Adrenal gland (tissue), 12 donors: ENCODE data around the gene LCK. TPM values are rescaled to one million over a fixed set of nuclear protein-coding genes. Genes with fewer than 3 reads are reported as not detected.
A peak's percentile ranks its signal among the peaks of the same experiment; 100 is the strongest.
"Not testable (repeated sequence)": the region's sequence is repeated elsewhere in the genome, so short reads cannot be mapped to it uniquely, and the experiment has no call there.

Experiments
- DNase-seq, 7 donors: peaks; one replicate each; pipeline ENCODE4 v3.0.0-alpha.2; 2019 to 2020
- H3K27ac ChIP-seq, 5 donors: fragments of 200-600 bp; sonication (generic) in 4 of 5; 1 replicate in 3 of 5; 2 replicates in 2 of 5; pipeline versions ENCODE4 v1.5.1 to v1.8.0; 2016 to 2020; ENCODE audit warnings: mild to moderate bottlenecking in 1 of 5
- H3K27me3 ChIP-seq: fragments of 200-600 bp; 2 replicates; pipeline ENCODE4 v1.8.0; 2021
- H3K36me3 ChIP-seq, 2 donors: fragments of 200-600 bp; replicated peaks in 1 of 2; 1 replicate in 1 of 2; 2 replicates in 1 of 2; pipeline versions ENCODE4 v1.5.1 to v1.8.0; 2018 to 2022
- H3K4me1 ChIP-seq, 2 donors: fragments of 200-600 bp; replicated peaks in 1 of 2; 1 replicate in 1 of 2; 2 replicates in 1 of 2; pipeline versions ENCODE4 v1.5.1 to v1.8.0; 2018 to 2021
- H3K4me3 ChIP-seq, 4 donors: fragments of 200-600 bp; sonication (generic) in 3 of 4; one replicate each; pipeline ENCODE4 v1.5.1; 2016 to 2018
- H3K9me3 ChIP-seq, 3 donors: fragments of 200-600 bp; sonication (generic) in 1 of 3; replicated peaks in 1 of 3; 1 replicate in 2 of 3; 2 replicates in 1 of 3; pipeline versions ENCODE4 v1.5.1 to v1.8.0; 2016 to 2021
- CTCF ChIP-seq, 6 experiments: fragments of 450-650 bp in 4 of 6; fragments of 200-600 bp in 2 of 6; sonication (generic) in 1 of 6; IDR thresholded peaks; 1 replicate in 5 of 6; 2 replicates in 1 of 6; pipeline versions ENCODE4 v1.5.1 to v1.8.0; 2016 to 2021; ENCODE audit warnings: antibody characterized with exemption in 6 of 6, mild to moderate bottlenecking in 2 of 6, moderate library complexity in 1 of 6
- POLR2A ChIP-seq, 2 donors: fragments of 450-650 bp; IDR thresholded peaks; one replicate each; pipeline ENCODE4 v1.6.1; 2017; ENCODE audit warnings: antibody characterized with exemption in 2 of 2, mild to moderate bottlenecking in 2 of 2, moderate library complexity in 1 of 2
- WGBS, 4 donors: extraction: QIAGEN DNeasy Blood & Tissue Kit in 2 of 4; methylation state at CpG; one replicate each; pipeline versions ENCODE4 v1.1.5 to v1.1.7; 2013 to 2017; 5-methylcytosine and 5-hydroxymethylcytosine counted together
- intact Hi-C, 2 donors: fragments of 100-400 bp; cut with DNase I; formaldehyde crosslinking; loops; one replicate each; pipeline versions ENCODE4 v1.14.1 to v1.15.0; 2022 to 2023
- polyA plus RNA-seq, 3 donors: library from polyadenylated mRNA; stranded (reverse); fragments of 200-250 nt in 2 of 3; fragments of 350-450 nt in 1 of 3; fragmentation: Illumina TruSeq in 1 of 3; extraction: RNeasy Lipid Tissue Mini Kit (QIAGEN cat#74804) in 1 of 3; gene quantifications; one replicate each; pipeline ENCODE4 v1.2.3, GENCODE V29; 2013 to 2014
- total RNA-seq, 9 donors: library from RNA; depleted of rRNA in 4 of 9; stranded (reverse); fragments of >200 nt in 4 of 9; fragments of 120-200 nt in 1 of 9; fragmentation: NEBNext Ultra II Directional in 1 of 9; extraction: Animal tissue kit (Norgen Biotek cat#: 25700) in 1 of 9; gene quantifications; one replicate each; pipeline versions ENCODE4 v1.1.0 to v1.2.4, GENCODE V29; 2013 to 2023
- donor health status: healthy with polysubstance abuse.
- donor health status: Bipolar disorder and iron deficiency.
- donor health status: DM: yes; HTN: yes; CAD: no.
- donor health status: DM: no; HTN: no; CAD: no.
- donor health status: DM: no; HTN: no; CAD: no.
- donor health status: DM: yes; HTN: yes; CAD: no.

LCK gene
- total and polyA plus RNA-seq, 12 donors = 0.30 to 2.9 (median 1.8) TPM

GRCh38 chr1:32291145-32291707 lies 40.2 kb downstream of the LCK start:
- no peaks in the 10 kb centered on the region for H3K36me3 ChIP-seq
- 37 to 50% (median 42%) methylated on average over 10 of the region's 10 CpGs for WGBS, 4 donors
- H3K4me3 ChIP-seq = peak overlapping the region in 2 of 4 donors; percentile 89 to 96
- peak overlapping the region; percentile 23 to 89 (median 81) for H3K27ac ChIP-seq
- intact Hi-C loops = no loop called here
- peaks cover 0 to 12% of the 10 kb centered on the region in 2 donors for H3K4me1 ChIP-seq
- DNase-seq = peak in 1 of 7 donors; percentile 37
- TF ChIP-seq CTCF (IDR thresholded peaks at IDR 0.05) = no peak
- TF ChIP-seq POLR2A (IDR thresholded peaks at IDR 0.05) = no peak
- H3K9me3 ChIP-seq = no peaks in the 10 kb centered on the region
- H3K27me3 ChIP-seq = no peaks in the 10 kb centered on the region

GRCh38 chr1:32291708-32292538 lies 40.9 kb downstream of the LCK start, which contains the start of gene HDAC1:
TSS of gene HDAC1 (plus strand) at chr1:32292083. CDS start at chr1:32292170, 87 bp downstream.
- WGBS, 4 donors = 0 to 1% (median 1%) methylated on average over 25 to 67 of the region's 67 CpGs
- H3K27ac ChIP-seq = peak within 1 kb of the TSS; percentile 23 to 89 (median 81)
- no peaks in the 10 kb centered on the region for H3K27me3 ChIP-seq
- DNase-seq = peak; percentile 98 to 99 (median 99)
- no peaks in the 10 kb centered on the region for H3K36me3 ChIP-seq
- TF ChIP-seq POLR2A (IDR thresholded peaks at IDR 0.05) = peak in 1 of 2 donors; percentile 61
- no peak for TF ChIP-seq CTCF (IDR thresholded peaks at IDR 0.05)
- H3K4me3 ChIP-seq = peak within 1 kb of the TSS; percentile 62 to 96 (median 92)
- H3K9me3 ChIP-seq = no peaks in the 10 kb centered on the region
- intact Hi-C loops = no loop called here
- peaks cover 0 to 18% of the 10 kb centered on the region in 2 donors for H3K4me1 ChIP-seq

GRCh38 chr1:32298211-32298610 lies 47.1 kb downstream of the LCK start:
- WGBS, 4 donors = 95 to 98% (median 97%) methylated on average over 16 of the region's 16 CpGs
- H3K27ac ChIP-seq = not testable (repeated sequence)

GRCh38 chr1:32299327-32299726 lies 48.3 kb downstream of the LCK start:
- no peaks in the 10 kb centered on the region for H3K9me3 ChIP-seq
- DNase-seq = no peak
- no peak for TF ChIP-seq POLR2A (IDR thresholded peaks at IDR 0.05)
- no peak for TF ChIP-seq CTCF (IDR thresholded peaks at IDR 0.05)
- no peaks in the 10 kb centered on the region for H3K27me3 ChIP-seq
- intact Hi-C loops = no loop called here
- peaks cover 0 to 10% of the 10 kb centered on the region in 2 donors for H3K4me1 ChIP-seq
- peaks cover 0 to 19% of the 10 kb centered on the region in 2 donors for H3K36me3 ChIP-seq
- no peak overlapping the region for H3K4me3 ChIP-seq
- H3K27ac ChIP-seq = no peak overlapping the region

More at GRCh38 chr1:32298211-32298610, 47.1 kb downstream of the LCK start:
- H3K27me3 ChIP-seq, H3K9me3 ChIP-seq, DNase-seq, H3K4me3 ChIP-seq, intact Hi-C loops, H3K36me3 ChIP-seq: not testable (repeated sequence)
- peaks cover 0 to 12% of the 10 kb centered on the region in 2 donors for H3K4me1 ChIP-seq
